Ectodermal cell (in vitro differentiated cells): ENCODE measurements around the gene USP5.
A peak's percentile ranks its signal among the peaks of the same experiment; 100 is the strongest.

Source experiments
- H3K27ac ChIP-seq: 2 replicates; pipeline ENCODE4 v1.7.0; 2013; ENCODE audit warnings: mild to moderate bottlenecking, low read depth, low read length; ENCODE audit not compliant: insufficient read depth, poor library complexity, severe bottlenecking
- H3K27me3 ChIP-seq: 2 replicates; pipeline ENCODE4 v1.7.0; 2013; ENCODE audit warnings: mild to moderate bottlenecking, low read length; ENCODE audit not compliant: insufficient read depth, control insufficient read depth, poor library complexity, severe bottlenecking
- H3K36me3 ChIP-seq: one replicate; pipeline ENCODE4 v1.7.0; 2013; ENCODE audit warnings: low read length; ENCODE audit not compliant: control insufficient read depth, insufficient read depth
- H3K4me1 ChIP-seq: one replicate; pipeline ENCODE4 v1.7.0; 2013; ENCODE audit warnings: low read length; ENCODE audit not compliant: control insufficient read depth, insufficient read depth
- H3K4me3 ChIP-seq: 2 replicates; pipeline ENCODE4 v1.7.0; 2013; ENCODE audit warnings: low read depth, low read length, control low read depth; ENCODE audit not compliant: insufficient read depth
- H3K9me3 ChIP-seq: 2 replicates; pipeline ENCODE4 v1.7.0; 2013; ENCODE audit warnings: mild to moderate bottlenecking, low read length, moderate library complexity; ENCODE audit not compliant: control insufficient read depth
- WGBS, 2 experiments: methylation state at CpG; one replicate each; pipeline ENCODE4 v1.1.7; 2013; ENCODE audit warnings: missing lambda C conversion rate in 2 of 2; 5-methylcytosine and 5-hydroxymethylcytosine counted together

Gene USP5

GRCh38 chr12:6826125-6826733 lies 25.7 kb upstream of the USP5 start:
- WGBS, 2 experiments, result 83 to 84% methylated on average over 17 of the region's 17 CpGs
- Histone ChIP-seq H3K36me3 (peaks cover 8% of the 10 kb centered on the region), H3K27me3 (no peaks in the 10 kb centered on the region), H3K27ac (no peak overlapping the region), H3K9me3 (no peaks in the 10 kb centered on the region), H3K4me3 (no peak overlapping the region), H3K4me1 (peaks cover 52% of the 10 kb centered on the region)

DNA sequence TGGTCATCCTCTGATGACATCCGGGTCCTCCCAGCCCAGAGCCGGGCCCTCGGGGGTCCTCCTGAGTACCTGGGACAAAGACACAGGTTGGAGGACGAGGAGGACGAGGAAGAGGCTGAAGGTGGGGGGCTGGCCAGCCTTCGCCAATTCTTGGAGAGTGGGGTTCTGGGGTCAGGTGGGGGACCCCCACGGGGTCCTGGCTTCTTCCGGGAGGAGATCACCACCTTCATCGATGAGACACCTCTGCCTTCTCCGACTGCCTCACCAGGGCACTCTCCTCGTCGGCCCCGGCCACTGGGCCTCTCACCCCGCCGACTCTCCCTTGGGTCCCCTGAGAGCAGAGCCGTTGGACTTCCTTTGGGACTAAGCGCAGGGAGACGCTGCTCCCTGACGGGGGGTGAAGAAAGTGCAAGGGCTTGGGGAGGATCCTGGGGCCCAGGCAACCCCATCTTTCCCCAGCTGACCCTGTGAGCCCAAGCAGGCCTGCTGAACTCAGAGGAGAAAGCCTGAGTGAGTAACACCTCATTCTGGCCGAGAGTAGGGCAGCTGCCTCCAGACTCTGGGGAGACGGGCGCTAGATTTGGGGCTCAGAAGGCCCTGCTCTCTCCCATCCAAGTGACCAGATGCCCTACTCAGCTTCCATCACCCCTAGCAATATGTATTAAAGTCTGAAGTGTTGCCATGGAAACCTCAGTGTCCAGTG lies 25.1 kb upstream of the USP5 start:
- H3K9me3 ChIP-seq, result no peaks in the 10 kb centered on the region
- peaks cover 14% of the 10 kb centered on the region for H3K36me3 ChIP-seq
- peak overlapping the region; percentile 60 for H3K27ac ChIP-seq
- peaks cover 51% of the 10 kb centered on the region for H3K4me1 ChIP-seq
- H3K27me3 ChIP-seq, result no peaks in the 10 kb centered on the region
- H3K4me3 ChIP-seq, result no peak overlapping the region
- WGBS, 2 experiments, result 81 to 86% methylated on average over 22 of the region's 22 CpGs

- Histone ChIP-seq H3K4me3 (peak overlapping the region; percentile 20), H3K27me3 (no peaks in the 10 kb centered on the region), H3K27ac (peak overlapping the region; percentile 60)
Observed at GRCh38 chr12:6827437-6827911, 24.5 kb upstream of the USP5 start.

DNA sequence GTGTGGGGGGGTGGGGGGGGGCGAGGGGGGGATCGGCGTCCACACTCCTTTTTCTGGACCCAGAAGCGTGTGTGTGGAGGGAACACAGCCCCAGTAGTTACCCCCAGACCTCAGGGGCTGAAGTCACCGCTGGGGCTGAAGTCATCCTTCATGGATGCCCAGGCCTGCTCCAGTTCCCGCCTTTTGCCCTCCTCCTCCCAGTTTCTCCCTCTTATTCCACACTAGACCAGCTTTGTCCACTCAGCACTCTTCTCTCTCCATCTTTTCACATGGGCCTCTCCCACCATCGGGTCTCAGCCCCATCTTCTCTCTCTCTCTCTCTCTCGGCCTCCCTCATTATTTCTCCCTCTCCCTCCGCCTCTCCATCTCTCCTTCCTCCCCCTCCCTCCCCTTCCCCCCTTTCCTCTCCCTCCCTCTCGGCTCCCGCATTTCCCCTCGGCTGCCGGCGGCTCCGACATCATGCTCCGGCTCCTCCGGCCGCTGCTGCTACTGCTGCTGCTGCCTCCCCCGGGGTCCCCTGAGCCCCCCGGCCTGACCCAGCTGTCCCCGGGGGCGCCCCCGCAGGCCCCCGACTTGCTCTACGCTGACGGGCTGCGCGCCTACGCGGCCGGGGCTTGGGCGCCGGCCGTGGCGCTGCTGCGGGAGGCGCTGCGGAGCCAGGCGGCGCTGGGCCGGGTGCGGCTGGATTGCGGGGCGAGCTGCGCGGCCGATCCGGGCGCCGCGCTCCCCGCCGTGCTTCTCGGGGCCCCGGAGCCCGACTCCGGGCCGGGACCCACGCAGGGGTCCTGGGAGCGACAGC lies 23.8 kb upstream of the USP5 start, which contains the start of gene P3H3:
Gene P3H3 (plus strand): TSS at position 426 of the 799 bp plus-strand sequence. CDS start 34 bp downstream, at position 460.
- Histone ChIP-seq H3K4me3 (peak within 1 kb of the TSS; percentile 96), H3K27me3 (no peaks in the 10 kb centered on the region), H3K27ac (peak within 1 kb of the TSS; percentile 60), H3K4me1 (peaks cover 38% of the 10 kb centered on the region), H3K9me3 (no peaks in the 10 kb centered on the region), H3K36me3 (peaks cover 17% of the 10 kb centered on the region)
- 0% methylated on average over 59 to 60 of the region's 60 CpGs for WGBS, 2 experiments

More at GRCh38 chr12:6827437-6827911, 24.5 kb upstream of the USP5 start:
- Histone ChIP-seq H3K4me1 (peaks cover 45% of the 10 kb centered on the region), H3K9me3 (no peaks in the 10 kb centered on the region), H3K36me3 (peaks cover 16% of the 10 kb centered on the region)
- 3 to 5% methylated on average over 7 of the region's 8 CpGs for WGBS, 2 experiments

- peak overlapping the region; percentile 96 for H3K4me3 ChIP-seq
- H3K27me3 ChIP-seq, result no peaks in the 10 kb centered on the region
- WGBS, 2 experiments, result 0% methylated on average over 71 of the region's 71 CpGs
- peaks cover 24% of the 10 kb centered on the region for H3K36me3 ChIP-seq
- peak overlapping the region; percentile 6 for H3K27ac ChIP-seq
- H3K9me3 ChIP-seq, result no peaks in the 10 kb centered on the region
- H3K4me1 ChIP-seq, result peaks cover 30% of the 10 kb centered on the region
Observed at GRCh38 chr12:6828781-6829535, 23.0 kb upstream of the USP5 start.

DNA sequence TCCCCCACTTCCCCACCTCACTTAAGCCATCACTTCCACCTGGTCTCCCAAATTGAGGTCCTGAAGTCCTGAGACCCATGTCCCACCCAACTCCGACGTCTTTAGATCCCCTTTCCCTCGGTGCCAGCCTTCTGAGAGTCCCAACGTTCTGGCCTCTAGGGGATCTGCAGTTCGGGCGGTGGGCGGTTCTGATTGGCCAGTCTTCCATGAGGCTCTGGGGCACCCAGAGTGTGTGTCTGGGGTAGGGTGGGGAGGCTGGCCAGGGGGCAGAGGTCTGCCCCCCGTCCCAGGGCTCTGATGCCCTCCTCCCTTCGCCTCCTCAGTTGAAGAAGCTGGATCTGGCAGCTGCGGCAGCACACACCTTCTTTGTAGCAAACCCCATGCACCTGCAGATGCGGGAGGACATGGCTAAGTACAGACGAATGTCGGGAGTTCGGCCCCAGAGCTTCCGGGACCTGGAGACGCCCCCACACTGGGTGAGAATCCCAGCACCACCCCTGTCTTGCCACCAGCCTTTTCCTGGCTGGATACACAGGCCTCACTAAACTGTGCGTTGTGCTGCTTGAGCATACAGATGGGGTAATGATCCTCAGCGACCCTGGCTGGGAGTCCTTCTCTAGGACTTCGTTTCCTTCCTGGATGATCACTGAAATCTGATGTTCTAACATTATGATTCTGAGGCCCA lies 22.3 kb upstream of the USP5 start:
- H3K27me3 ChIP-seq, result no peaks in the 10 kb centered on the region
- H3K27ac ChIP-seq, result no peak overlapping the region
- no peaks in the 10 kb centered on the region for H3K9me3 ChIP-seq
- peaks cover 29% of the 10 kb centered on the region for H3K4me1 ChIP-seq
- 29 to 31% methylated on average over 19 of the region's 19 CpGs for WGBS, 2 experiments
- peak overlapping the region; percentile 96 for H3K4me3 ChIP-seq
- peaks cover 29% of the 10 kb centered on the region for H3K36me3 ChIP-seq

DNA sequence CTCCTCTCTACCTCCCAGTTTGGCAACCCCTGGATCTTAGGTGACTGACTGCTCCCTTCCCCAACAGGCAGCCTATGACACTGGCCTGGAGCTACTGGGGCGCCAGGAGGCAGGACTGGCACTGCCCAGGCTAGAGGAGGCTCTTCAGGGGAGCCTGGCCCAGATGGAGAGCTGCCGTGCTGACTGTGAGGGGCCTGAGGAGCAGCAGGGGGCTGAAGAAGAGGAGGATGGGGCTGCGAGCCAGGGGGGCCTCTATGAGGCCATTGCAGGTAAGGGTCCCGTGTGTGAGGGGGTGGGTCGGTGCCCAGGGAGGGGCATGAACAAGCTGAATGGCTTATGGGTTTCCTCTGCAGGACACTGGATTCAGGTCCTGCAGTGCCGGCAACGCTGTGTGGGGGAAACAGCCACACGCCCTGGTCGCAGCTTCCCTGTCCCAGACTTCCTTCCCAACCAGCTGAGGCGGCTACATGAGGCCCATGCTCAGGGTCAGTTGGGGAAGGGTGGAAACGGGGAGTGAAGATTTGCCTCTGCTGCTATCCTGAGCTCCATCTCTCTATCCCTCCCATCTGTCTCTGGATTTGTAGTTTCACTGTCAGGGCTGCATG lies 21.6 kb upstream of the USP5 start:
- peaks cover 29% of the 10 kb centered on the region for H3K36me3 ChIP-seq
- H3K9me3 ChIP-seq, result no peaks in the 10 kb centered on the region
- 89 to 91% methylated on average over 11 of the region's 11 CpGs for WGBS, 2 experiments
- peak overlapping the region; percentile 96 for H3K4me3 ChIP-seq
- no peaks in the 10 kb centered on the region for H3K27me3 ChIP-seq
- peaks cover 22% of the 10 kb centered on the region for H3K4me1 ChIP-seq
- no peak overlapping the region for H3K27ac ChIP-seq

DNA sequence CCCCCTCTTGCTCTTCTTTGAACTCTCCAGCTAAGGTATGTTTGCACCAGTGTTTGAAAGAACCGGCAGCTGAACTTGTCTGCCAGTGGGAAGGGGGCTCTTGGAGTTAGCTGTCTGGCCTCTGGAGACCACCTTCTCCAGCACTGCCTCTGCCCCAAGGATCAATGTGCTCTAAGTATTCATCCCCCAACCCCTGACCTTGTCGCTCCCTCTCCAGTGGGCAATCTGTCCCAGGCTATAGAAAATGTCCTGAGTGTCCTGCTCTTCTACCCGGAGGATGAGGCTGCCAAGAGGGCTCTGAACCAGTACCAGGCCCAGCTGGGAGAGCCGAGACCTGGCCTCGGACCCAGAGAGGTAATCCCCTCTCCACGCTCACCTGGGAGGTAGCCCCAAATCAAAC lies 21.0 kb upstream of the USP5 start:
- H3K9me3 ChIP-seq, result no peaks in the 10 kb centered on the region
- no peak overlapping the region for H3K27ac ChIP-seq
- H3K4me3 ChIP-seq, result no peak overlapping the region
- peaks cover 29% of the 10 kb centered on the region for H3K36me3 ChIP-seq
- H3K4me1 ChIP-seq, result peaks cover 18% of the 10 kb centered on the region
- H3K27me3 ChIP-seq, result no peaks in the 10 kb centered on the region
- 89 to 93% methylated on average over 6 of the region's 6 CpGs for WGBS, 2 experiments

DNA sequence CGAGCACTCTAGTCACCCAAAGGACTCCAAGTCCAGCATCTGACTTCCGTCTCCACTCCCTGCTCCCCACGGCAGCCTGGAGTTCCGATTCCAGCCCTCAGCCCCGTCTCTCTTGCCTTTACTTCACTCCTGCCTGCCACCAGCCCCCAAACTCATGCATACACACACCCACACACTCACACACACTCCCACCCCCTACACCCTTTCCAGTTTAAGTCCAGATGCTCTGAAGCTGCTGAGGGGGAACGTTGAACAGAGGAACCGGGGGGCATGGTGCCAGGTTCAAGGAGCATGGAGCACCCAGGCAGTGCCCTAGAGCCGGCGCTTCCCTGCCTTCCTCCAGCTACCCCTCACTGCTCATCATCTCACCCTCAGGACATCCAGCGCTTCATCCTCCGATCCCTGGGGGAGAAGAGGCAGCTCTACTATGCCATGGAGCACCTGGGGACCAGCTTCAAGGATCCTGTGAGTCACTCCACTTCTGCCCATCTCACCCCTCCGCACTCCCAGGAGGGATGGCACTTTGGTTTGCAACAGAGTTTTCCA lies 20.4 kb upstream of the USP5 start:
- H3K27me3 ChIP-seq, result no peaks in the 10 kb centered on the region
- no peak overlapping the region for H3K4me3 ChIP-seq
- 93 to 94% methylated on average over 12 of the region's 12 CpGs for WGBS, 2 experiments
- peaks cover 29% of the 10 kb centered on the region for H3K36me3 ChIP-seq
- H3K4me1 ChIP-seq, result peaks cover 18% of the 10 kb centered on the region
- H3K9me3 ChIP-seq, result no peaks in the 10 kb centered on the region
- H3K27ac ChIP-seq, result no peak overlapping the region
